ENCODE data around the gene SPINT2.

- no peak for TF ChIP-seq CTCF (conservative IDR thresholded peaks at IDR 0.05; ENCODE audit: low read depth, low read length)
- no peak for TF ChIP-seq EZH2 (IDR thresholded peaks at IDR 0.05; ENCODE audit: borderline replicate concordance, low read depth, low read length, poor library complexity, severe bottlenecking)
Measured at GRCh38 chr19:38303517-38304351, 39.4 kb downstream of the SPINT2 start, which contains the start of gene C19orf33.

Data from A673 (cell line).